ENCODE data around the gene ATP5F1E.

The ATP5F1E gene

GRCh38 chr20:59020938-59021551 lies 11.1 kb downstream of the ATP5F1E start:
- Histone ChIP-seq H3K4me3 (ENCODE audit: low read depth, low read length) (no peak overlapping the region), H3K9me3 (ENCODE audit: control insufficient read depth, insufficient read depth, low read depth, low read length) (no peaks in the 10 kb centered on the region), H3K27ac (ENCODE audit: extremely low read depth, low read depth, low read length) (no peak overlapping the region), H3K4me1 (ENCODE audit: control insufficient read depth, insufficient read depth, low read length) (no peaks in the 10 kb centered on the region), H3K36me3 (ENCODE audit: control insufficient read depth in 2 of 2, insufficient read depth in 1 of 2, low read length in 2 of 2) (peaks cover 3 to 35% of the 10 kb centered on the region in 2 experiments; a peak in 2 of 3 replicates)
- TF ChIP-seq OSR2 (tag by site-specific recombination; IDR thresholded peaks at IDR 0.05) = peak; percentile 34
- no peak for TF ChIP-seq ZNF701 (tag by site-specific recombination; IDR thresholded peaks at IDR 0.05)
- no peak for TF ChIP-seq ZBTB21 (tag by site-specific recombination; IDR thresholded peaks at IDR 0.05)
- no peak for TF ChIP-seq ZNF335 (tag by site-specific recombination; conservative IDR thresholded peaks at IDR 0.05)
- peak; percentile 78 for TF ChIP-seq SP7 (tag by site-specific recombination; IDR thresholded peaks at IDR 0.05)
- peak; percentile 11; the same call in 1 of the 2 replicates for TF ChIP-seq ZIC2 (tag by site-specific recombination; IDR thresholded peaks at IDR 0.05)
- no peak for TF ChIP-seq SCRT1 (tag by site-specific recombination; IDR thresholded peaks at IDR 0.05; ENCODE audit: borderline replicate concordance)
- peak; percentile 33; the same call in 1 of the 2 replicates for TF ChIP-seq PRDM1 (tag by site-specific recombination; IDR thresholded peaks at IDR 0.05)
- TF ChIP-seq ZNF76 (tag by site-specific recombination; IDR thresholded peaks at IDR 0.05; ENCODE audit: borderline replicate concordance, low read depth) = no peak
- TF ChIP-seq ZNF155 (tag by site-specific recombination; IDR thresholded peaks at IDR 0.05) = no peak
- TF ChIP-seq PRDM10 (tag by site-specific recombination; IDR thresholded peaks at IDR 0.05) = peak; percentile 28; the same call in 1 of the 2 replicates
- CTCF ChIA-PET = interaction anchor here (0.6 to 0.8 kb wide), 2 partner anchors 453 to 474 kb away, joined by 3 read pairs; no protein-coding TSS in a partner anchor
- POLR2A ChIA-PET = interaction anchor here (0.5 to 1.9 kb wide), 2 partner anchors 11 to 39 kb away, joined by 3 to 9 read pairs; partner anchors contain the start of gene ATP5F1E

- no peak within 1 kb of the TSS for H3K27ac ChIP-seq (ENCODE audit: extremely low read depth, low read depth, low read length)
- H3K9me3 ChIP-seq (ENCODE audit: control insufficient read depth, insufficient read depth, low read depth, low read length) = no peaks in the 10 kb centered on the region
- H3K36me3 ChIP-seq (ENCODE audit: control insufficient read depth in 2 of 2, insufficient read depth in 1 of 2, low read length in 2 of 2) = peaks cover 3 to 17% of the 10 kb centered on the region in 2 experiments; a peak in 2 of 3 replicates
- no peak within 1 kb of the TSS for H3K4me3 ChIP-seq (ENCODE audit: low read depth, low read length)
- POLR2A ChIA-PET = interaction anchor here (5.1 kb wide), 1 partner anchor 13 kb away, joined by 19 read pairs; the partner anchor contains the start of gene ATP5F1E
- CTCF ChIA-PET = interaction anchor here (1.0 kb wide), 1 partner anchor 203 kb away, joined by 3 read pairs; no protein-coding TSS in a partner anchor
- H3K4me1 ChIP-seq (ENCODE audit: control insufficient read depth, insufficient read depth, low read length) = no peaks in the 10 kb centered on the region
- TF ChIP-seq ZNF140 (tag by site-specific recombination; IDR thresholded peaks at IDR 0.05) (no peak), ZNF792 (tag by site-specific recombination; IDR thresholded peaks at IDR 0.05) (no peak), ZNF510 (tag by site-specific recombination; IDR thresholded peaks at IDR 0.05; ENCODE audit: insufficient replicate concordance) (no peak), ZNF404 (tag by site-specific recombination; IDR thresholded peaks at IDR 0.05) (no peak), SP7 (tag by site-specific recombination; IDR thresholded peaks at IDR 0.05) (no peak), ZBTB21 (tag by site-specific recombination; IDR thresholded peaks at IDR 0.05) (no peak), ZNF623 (tag by site-specific recombination; IDR thresholded peaks at IDR 0.05) (no peak), ZNF692 (tag by site-specific recombination; IDR thresholded peaks at IDR 0.05) (no peak), ZNF585B (tag by site-specific recombination; IDR thresholded peaks at IDR 0.05) (no peak), ZNF335 (tag by site-specific recombination; conservative IDR thresholded peaks at IDR 0.05) (no peak), ZBTB48 (tag by site-specific recombination; IDR thresholded peaks at IDR 0.05) (no peak), ZNF776 (tag by site-specific recombination; IDR thresholded peaks at IDR 0.05; ENCODE audit: borderline replicate concordance) (no peak), ZBTB10 (tag by site-specific recombination; IDR thresholded peaks at IDR 0.05) (no peak), ZNF292 (tag by site-specific recombination; IDR thresholded peaks at IDR 0.05; ENCODE audit: borderline replicate concordance, low read depth) (no peak), ZNF23 (tag by site-specific recombination; IDR thresholded peaks at IDR 0.05; ENCODE audit: borderline replicate concordance) (no peak)
Observed at GRCh38 chr20:59019217-59019616, 12.9 kb downstream of the ATP5F1E start, which contains the start of gene TUBB1. TSS of gene TUBB1 (plus strand) at chr20:59019429. CDS start at chr20:59019523, 94 bp downstream.

Data from HEK293 (cell line).